ENCODE measurements around the gene PER1. TPM values are rescaled to one million over a fixed set of nuclear protein-coding genes. Genes with fewer than 3 reads are reported as not detected.
"Not testable (repeated sequence)": the region's sequence is repeated elsewhere in the genome, so short reads cannot be mapped to it uniquely, and the experiment has no call there.

The PER1 gene
- total RNA-seq, 2 experiments from 2014 or later = 55.7 to 56.1 TPM

DNA sequence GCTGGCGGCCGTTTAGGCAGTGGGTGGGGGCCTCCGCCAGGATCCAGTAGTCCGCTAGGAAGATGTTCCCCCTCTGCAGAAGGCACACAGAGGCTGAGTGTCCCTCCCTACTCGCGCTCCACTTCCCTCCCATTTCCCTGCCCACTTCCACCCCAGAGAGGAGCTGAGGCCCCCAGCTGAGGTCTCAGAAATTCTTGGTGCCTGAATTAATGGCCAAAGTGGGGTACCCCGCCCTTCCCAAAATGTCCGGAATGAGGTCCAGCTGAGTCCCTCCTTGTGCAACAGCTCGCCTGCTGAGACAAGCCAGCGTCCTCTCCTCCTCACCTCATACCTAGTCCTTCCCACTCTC is 41.8 kb downstream of the PER1 start:
- H3K27ac Mint-ChIP-seq = no peak overlapping the region
- peaks cover 26% of the 10 kb centered on the region for H3K27me3 Mint-ChIP-seq
- no peaks in the 10 kb centered on the region for H3K9me3 Mint-ChIP-seq
- H3K4me1 Mint-ChIP-seq = peaks cover 2% of the 10 kb centered on the region
- no peaks in the 10 kb centered on the region for H3K36me3 Mint-ChIP-seq
- no peak overlapping the region for H3K4me3 Mint-ChIP-seq
- DNase-seq = no peak

GRCh38 chr17:8109661-8110455 is 42.3 kb downstream of the PER1 start:
- DNase-seq = peak; percentile 83
- peaks cover 2% of the 10 kb centered on the region for H3K4me1 Mint-ChIP-seq
- H3K27ac Mint-ChIP-seq = no peak overlapping the region
- no peaks in the 10 kb centered on the region for H3K9me3 Mint-ChIP-seq
- H3K36me3 Mint-ChIP-seq = no peaks in the 10 kb centered on the region
- peaks cover 21% of the 10 kb centered on the region for H3K27me3 Mint-ChIP-seq
- H3K4me3 Mint-ChIP-seq = no peak overlapping the region

- H3K27me3 Mint-ChIP-seq = peaks cover 13% of the 10 kb centered on the region
- H3K36me3 Mint-ChIP-seq = no peaks in the 10 kb centered on the region
- no peak overlapping the region for H3K4me3 Mint-ChIP-seq
- H3K4me1 Mint-ChIP-seq = peaks cover 2% of the 10 kb centered on the region
- no peaks in the 10 kb centered on the region for H3K9me3 Mint-ChIP-seq
- DNase-seq = no peak
- no peak overlapping the region for H3K27ac Mint-ChIP-seq
Observed at GRCh38 chr17:8108972-8109660, 43.1 kb downstream of the PER1 start.

DNA sequence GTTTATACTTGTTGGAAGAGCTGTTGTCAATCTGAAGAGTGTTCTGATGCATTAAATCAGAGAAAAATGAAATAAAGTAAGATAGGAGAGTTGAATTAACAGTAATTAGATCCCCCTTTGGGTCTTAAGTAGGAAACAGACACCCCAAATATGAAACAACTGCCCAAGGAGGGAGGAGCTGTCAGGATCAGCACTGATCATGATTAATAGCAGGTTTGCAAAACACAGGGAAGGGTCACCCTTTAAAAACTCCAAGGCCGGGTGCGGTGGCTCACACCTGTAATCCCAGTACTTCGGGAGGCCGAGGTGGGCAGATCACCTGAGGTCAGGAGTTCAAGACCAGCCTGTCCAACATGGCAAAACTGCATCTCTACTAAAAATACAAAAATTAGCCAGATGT is 45.2 kb downstream of the PER1 start:
- H3K27me3 Mint-ChIP-seq, H3K4me1 Mint-ChIP-seq, H3K36me3 Mint-ChIP-seq, H3K4me3 Mint-ChIP-seq, DNase-seq, H3K27ac Mint-ChIP-seq, H3K9me3 Mint-ChIP-seq: not testable (repeated sequence)

- Mint-ChIP-seq H3K27ac (no peak overlapping the region), H3K9me3 (no peaks in the 10 kb centered on the region), H3K36me3 (no peaks in the 10 kb centered on the region), H3K4me1 (peaks cover 2% of the 10 kb centered on the region), H3K4me3 (no peak overlapping the region), H3K27me3 (no peaks in the 10 kb centered on the region)
- no peak for DNase-seq
Observed at GRCh38 chr17:8105957-8106398, 46.2 kb downstream of the PER1 start.

DNA sequence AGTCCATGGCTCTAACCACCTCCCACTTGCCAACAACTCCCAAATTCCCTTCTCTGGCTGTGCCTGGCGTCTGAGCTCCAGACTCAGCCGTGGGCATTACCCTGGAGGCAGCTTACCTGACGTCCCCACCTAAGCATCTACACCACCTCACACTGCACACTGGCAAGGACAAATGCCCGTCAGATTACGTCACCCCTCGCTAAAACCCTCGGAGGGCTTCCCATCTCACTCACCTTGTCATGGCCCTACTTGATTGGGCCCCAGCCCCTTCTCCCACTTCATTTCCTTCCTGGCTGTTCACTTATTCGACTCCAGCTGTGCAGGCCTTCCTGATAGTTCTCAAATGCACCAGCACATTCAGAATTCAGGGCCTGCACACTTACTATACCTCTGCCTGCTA is 47.3 kb downstream of the PER1 start:
- H3K4me3 Mint-ChIP-seq = no peak overlapping the region
- no peak overlapping the region for H3K27ac Mint-ChIP-seq
- H3K36me3 Mint-ChIP-seq = no peaks in the 10 kb centered on the region
- no peak for DNase-seq
- no peaks in the 10 kb centered on the region for H3K9me3 Mint-ChIP-seq
- H3K4me1 Mint-ChIP-seq = no peaks in the 10 kb centered on the region
- no peaks in the 10 kb centered on the region for H3K27me3 Mint-ChIP-seq

- no peak overlapping the region for H3K27ac Mint-ChIP-seq
- H3K36me3 Mint-ChIP-seq = no peaks in the 10 kb centered on the region
- DNase-seq = no peak
- no peaks in the 10 kb centered on the region for H3K9me3 Mint-ChIP-seq
- H3K4me3 Mint-ChIP-seq = no peak overlapping the region
- no peaks in the 10 kb centered on the region for H3K27me3 Mint-ChIP-seq
- H3K4me1 Mint-ChIP-seq = no peaks in the 10 kb centered on the region
Observed at GRCh38 chr17:8103549-8103948, 48.7 kb downstream of the PER1 start.

GRCh38 chr17:8101721-8102120 is 50.5 kb downstream of the PER1 start:
- H3K27ac Mint-ChIP-seq = no peak overlapping the region
- DNase-seq = no peak
- no peaks in the 10 kb centered on the region for H3K27me3 Mint-ChIP-seq
- H3K4me3 Mint-ChIP-seq = no peak overlapping the region
- no peaks in the 10 kb centered on the region for H3K36me3 Mint-ChIP-seq
- no peaks in the 10 kb centered on the region for H3K9me3 Mint-ChIP-seq
- H3K4me1 Mint-ChIP-seq = no peaks in the 10 kb centered on the region

DNA sequence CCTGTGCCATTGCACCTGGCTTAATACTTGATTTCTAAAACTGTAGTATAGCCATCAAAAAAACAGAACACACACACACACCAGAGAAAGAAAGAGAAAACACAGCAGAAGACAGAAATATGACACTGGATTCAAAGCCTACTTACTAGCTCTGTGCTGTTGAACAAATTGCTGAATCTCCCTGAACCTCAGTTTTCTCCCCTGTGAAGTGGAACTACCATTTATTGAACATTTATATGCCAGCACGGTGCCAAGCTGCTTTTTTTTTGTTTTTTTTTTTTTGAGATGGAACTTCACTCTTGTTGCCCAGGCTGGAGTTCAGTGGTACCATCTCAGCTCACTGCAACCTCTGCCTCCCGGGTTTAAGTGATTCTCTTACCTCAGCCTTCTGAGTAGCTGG is 51.4 kb downstream of the PER1 start:
- DNase-seq = no peak
- Mint-ChIP-seq H3K4me3 (no peak overlapping the region), H3K36me3 (no peaks in the 10 kb centered on the region), H3K27ac (no peak overlapping the region), H3K9me3 (no peaks in the 10 kb centered on the region), H3K27me3 (peaks cover 4% of the 10 kb centered on the region), H3K4me1 (no peaks in the 10 kb centered on the region)

GRCh38 chr17:8100111-8100510 is 52.1 kb downstream of the PER1 start:
- H3K4me1 Mint-ChIP-seq = no peaks in the 10 kb centered on the region

DNA sequence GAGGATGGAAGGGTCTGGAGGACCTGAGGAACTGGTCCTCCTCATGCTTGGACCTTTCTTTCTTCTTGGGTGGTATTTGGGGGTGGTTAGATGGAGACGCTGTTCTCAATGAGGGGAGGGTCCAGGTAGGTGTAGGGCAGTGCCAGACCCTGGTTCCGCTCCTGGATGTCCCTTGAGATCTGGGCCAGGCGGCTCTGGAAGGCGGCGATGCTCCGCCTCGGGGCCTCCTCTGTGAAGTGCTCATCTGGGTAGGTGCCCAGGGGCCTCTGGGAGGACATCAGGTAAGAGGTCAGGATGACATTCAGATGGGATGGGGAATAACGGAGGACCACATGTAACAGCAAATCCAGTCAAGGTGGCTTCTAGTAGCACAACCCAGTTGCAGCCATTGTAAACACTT is 55.7 kb downstream of the PER1 start:
- Mint-ChIP-seq H3K36me3 (no peaks in the 10 kb centered on the region), H3K27me3 (peaks cover 14% of the 10 kb centered on the region), H3K4me3 (no peak overlapping the region), H3K4me1 (peaks cover 8% of the 10 kb centered on the region), H3K9me3 (no peaks in the 10 kb centered on the region), H3K27ac (no peak overlapping the region)
- DNase-seq = no peak

More at GRCh38 chr17:8100111-8100510, 52.1 kb downstream of the PER1 start:
- no peak for DNase-seq
- Mint-ChIP-seq H3K36me3 (no peaks in the 10 kb centered on the region), H3K27ac (no peak overlapping the region), H3K4me3 (no peak overlapping the region), H3K27me3 (peaks cover 4% of the 10 kb centered on the region), H3K9me3 (no peaks in the 10 kb centered on the region)

GRCh38 chr17:8095361-8095760 is 56.8 kb downstream of the PER1 start:
- no peak for DNase-seq
- Mint-ChIP-seq H3K27me3 (peaks cover 23% of the 10 kb centered on the region), H3K4me1 (peaks cover 10% of the 10 kb centered on the region), H3K9me3 (no peaks in the 10 kb centered on the region), H3K36me3 (no peaks in the 10 kb centered on the region), H3K27ac (no peak overlapping the region), H3K4me3 (no peak overlapping the region)

DNA sequence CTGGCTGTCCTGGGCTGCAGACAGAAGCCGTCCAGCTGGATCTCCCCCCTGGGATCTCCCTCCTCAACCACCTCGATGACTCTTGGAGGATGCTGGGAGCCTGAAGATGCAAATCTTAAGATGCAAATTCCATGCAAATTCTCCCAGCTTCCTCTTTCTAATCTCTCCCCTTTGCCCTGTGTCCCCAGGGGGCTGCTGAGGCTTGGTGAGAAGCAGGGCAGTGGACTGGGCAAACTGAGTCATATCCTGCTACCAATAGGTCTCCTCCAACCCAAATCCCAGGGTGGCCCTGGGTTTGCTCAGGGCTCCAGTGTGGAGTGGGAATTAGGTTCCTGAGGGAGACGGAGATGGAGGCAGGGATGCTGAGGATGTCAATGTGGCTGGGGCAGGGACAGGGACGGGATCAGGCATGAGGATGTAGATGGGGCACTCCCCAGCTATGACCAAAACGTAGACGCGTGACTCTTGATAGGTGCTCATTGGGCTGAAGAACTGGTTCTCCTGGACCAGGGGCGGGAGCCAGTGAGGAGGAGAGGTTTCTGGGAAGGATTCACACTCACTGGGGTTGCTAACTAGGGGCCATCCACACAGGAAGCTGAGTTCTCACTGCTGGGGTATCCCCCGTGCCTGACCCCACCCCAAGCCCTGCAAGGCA is 61.0 kb downstream of the PER1 start:
- H3K36me3 Mint-ChIP-seq = no peaks in the 10 kb centered on the region
- H3K27me3 Mint-ChIP-seq = peaks cover 31% of the 10 kb centered on the region
- H3K27ac Mint-ChIP-seq = no peak overlapping the region
- H3K4me1 Mint-ChIP-seq = peaks cover 10% of the 10 kb centered on the region
- no peaks in the 10 kb centered on the region for H3K9me3 Mint-ChIP-seq
- no peak overlapping the region for H3K4me3 Mint-ChIP-seq
- no peak for DNase-seq
